Effector memory CD4-positive, alpha-beta T cell (primary cell): ENCODE data around the gene ACSBG1.

ENCODE experiments used
- DNase-seq, 3 donors: peaks; one replicate each; pipeline ENCODE4 v3.0.0-alpha.2; 2020
- H3K27ac ChIP-seq: 2 replicates; pipeline ENCODE4 v1.7.0; 2013; ENCODE audit warnings: mild to moderate bottlenecking, low read length, moderate library complexity; ENCODE audit not compliant: insufficient read depth, poor library complexity, severe bottlenecking
- H3K27me3 ChIP-seq: replicated peaks from 2 replicates; pipeline ENCODE4 v1.7.0; 2013; ENCODE audit warnings: mild to moderate bottlenecking, low read length; ENCODE audit not compliant: insufficient read depth, control insufficient read depth, poor library complexity, severe bottlenecking
- H3K36me3 ChIP-seq: 2 replicates; pipeline ENCODE4 v1.7.0; 2013; ENCODE audit warnings: mild to moderate bottlenecking, low read length, moderate library complexity; ENCODE audit not compliant: control insufficient read depth, insufficient read depth
- H3K4me1 ChIP-seq: 2 replicates; pipeline ENCODE4 v1.7.0; 2013; ENCODE audit warnings: low read length, mild to moderate bottlenecking; ENCODE audit not compliant: control insufficient read depth, insufficient read depth, poor library complexity, severe bottlenecking
- H3K4me3 ChIP-seq: 2 replicates; pipeline ENCODE4 v1.7.0; 2013; ENCODE audit warnings: low read length, low read depth, mild to moderate bottlenecking; ENCODE audit not compliant: insufficient read depth, poor library complexity, severe bottlenecking
- H3K9me3 ChIP-seq: 2 replicates; pipeline ENCODE4 v1.7.0; 2013; ENCODE audit warnings: mild to moderate bottlenecking, low read length, moderate library complexity; ENCODE audit not compliant: control insufficient read depth

ACSBG1 gene

GRCh38 chr15:78265752-78266224, 31.4 kb upstream of the ACSBG1 start:
- peak overlapping the region; percentile 6 for H3K4me3 ChIP-seq
- H3K27me3 ChIP-seq: no peaks in the 10 kb centered on the region
- H3K27ac ChIP-seq: no peak overlapping the region
- no peaks in the 10 kb centered on the region for H3K9me3 ChIP-seq
- no peaks in the 10 kb centered on the region for H3K4me1 ChIP-seq
- no peak for DNase-seq
- no peaks in the 10 kb centered on the region for H3K36me3 ChIP-seq

GRCh38 chr15:78265137-78265460, 30.7 kb upstream of the ACSBG1 start:
- H3K4me3 ChIP-seq: peak overlapping the region; percentile 73
- H3K9me3 ChIP-seq: no peaks in the 10 kb centered on the region
- no peak for DNase-seq
- H3K4me1 ChIP-seq: no peaks in the 10 kb centered on the region
- H3K36me3 ChIP-seq: no peaks in the 10 kb centered on the region
- H3K27me3 ChIP-seq: no peaks in the 10 kb centered on the region
- H3K27ac ChIP-seq: peak overlapping the region; percentile 69

- no peaks in the 10 kb centered on the region for H3K4me1 ChIP-seq
- H3K27me3 ChIP-seq: no peaks in the 10 kb centered on the region
- H3K27ac ChIP-seq: peak within 1 kb of the TSS; percentile 69
- H3K36me3 ChIP-seq: no peaks in the 10 kb centered on the region
- DNase-seq: peak; percentile 44 to 56 (median 52)
- H3K9me3 ChIP-seq: no peaks in the 10 kb centered on the region
- H3K4me3 ChIP-seq: peak within 1 kb of the TSS; percentile 73
Measured at GRCh38 chr15:78264304-78265136, 30.2 kb upstream of the ACSBG1 start, which contains the start of gene DNAJA4. DNAJA4 (plus strand) TSS chr15:78264562; CDS start chr15:78264764, 202 bp downstream.

- peak overlapping the region; percentile 57 for H3K4me3 ChIP-seq
- H3K27ac ChIP-seq: peak overlapping the region; percentile 47
- no peak for DNase-seq
Measured at GRCh38 chr15:78263907-78264303, 29.5 kb upstream of the ACSBG1 start.

GRCh38 chr15:78263351-78263781, 29.0 kb upstream of the ACSBG1 start:
- Histone ChIP-seq H3K27ac (no peak overlapping the region), H3K9me3 (no peaks in the 10 kb centered on the region), H3K36me3 (no peaks in the 10 kb centered on the region), H3K4me3 (no peak overlapping the region), H3K27me3 (no peaks in the 10 kb centered on the region), H3K4me1 (no peaks in the 10 kb centered on the region)
- DNase-seq: no peak

More at GRCh38 chr15:78263907-78264303, 29.5 kb upstream of the ACSBG1 start:
- Histone ChIP-seq H3K27me3 (no peaks in the 10 kb centered on the region), H3K36me3 (no peaks in the 10 kb centered on the region), H3K4me1 (no peaks in the 10 kb centered on the region), H3K9me3 (no peaks in the 10 kb centered on the region)

GRCh38 chr15:78261062-78261461, 26.7 kb upstream of the ACSBG1 start:
- H3K27me3 ChIP-seq: no peaks in the 10 kb centered on the region
- H3K27ac ChIP-seq: no peak overlapping the region
- H3K4me3 ChIP-seq: no peak overlapping the region
- DNase-seq: no peak
- H3K9me3 ChIP-seq: no peaks in the 10 kb centered on the region
- H3K36me3 ChIP-seq: no peaks in the 10 kb centered on the region
- H3K4me1 ChIP-seq: no peaks in the 10 kb centered on the region

- no peak overlapping the region for H3K4me3 ChIP-seq
- no peaks in the 10 kb centered on the region for H3K9me3 ChIP-seq
- DNase-seq: no peak
- H3K27ac ChIP-seq: no peak overlapping the region
- H3K4me1 ChIP-seq: no peaks in the 10 kb centered on the region
- H3K27me3 ChIP-seq: no peaks in the 10 kb centered on the region
- H3K36me3 ChIP-seq: no peaks in the 10 kb centered on the region
Measured at GRCh38 chr15:78260489-78260888, 26.1 kb upstream of the ACSBG1 start.

- no peak overlapping the region for H3K27ac ChIP-seq
- no peaks in the 10 kb centered on the region for H3K4me1 ChIP-seq
- no peaks in the 10 kb centered on the region for H3K36me3 ChIP-seq
- no peaks in the 10 kb centered on the region for H3K9me3 ChIP-seq
- H3K4me3 ChIP-seq: no peak overlapping the region
- DNase-seq: no peak
- no peaks in the 10 kb centered on the region for H3K27me3 ChIP-seq
Measured at GRCh38 chr15:78259232-78259631, 24.9 kb upstream of the ACSBG1 start.

GRCh38 chr15:78257681-78258080, 23.3 kb upstream of the ACSBG1 start:
- no peaks in the 10 kb centered on the region for H3K36me3 ChIP-seq
- H3K9me3 ChIP-seq: no peaks in the 10 kb centered on the region
- H3K27ac ChIP-seq: no peak overlapping the region
- H3K4me3 ChIP-seq: no peak overlapping the region
- H3K4me1 ChIP-seq: no peaks in the 10 kb centered on the region
- DNase-seq: no peak
- H3K27me3 ChIP-seq: no peaks in the 10 kb centered on the region

GRCh38 chr15:78256044-78256437, 21.7 kb upstream of the ACSBG1 start:
- no peaks in the 10 kb centered on the region for H3K4me1 ChIP-seq
- H3K27ac ChIP-seq: no peak overlapping the region
- H3K9me3 ChIP-seq: no peaks in the 10 kb centered on the region
- no peaks in the 10 kb centered on the region for H3K36me3 ChIP-seq
- no peak for DNase-seq
- no peak overlapping the region for H3K4me3 ChIP-seq
- H3K27me3 ChIP-seq: no peaks in the 10 kb centered on the region
